HCT116 (cell line): ENCODE results near the gene BSCL2. TPM values are rescaled to one million over a fixed set of nuclear protein-coding genes. Genes with fewer than 3 reads are reported as not detected.
A peak's percentile ranks its signal among the peaks of the same experiment; 100 is the strongest.

Experiments used
- ATAC-seq: fragments of 200-7000 bp; cut with Tn5 transposase; 2 replicates; pipeline ENCODE4 v1.9.1; 2020; ENCODE audit warnings: mild to moderate bottlenecking, moderate library complexity
- BruUV-seq: library from RNA; stranded (reverse); fragments of 400-500 nt; replicated peaks from 2 replicates; lab custom pipeline; 2021; lab: Mats Ljungman, UMichigan
- CTCF ChIA-PET: fragments of 300-600 bp; sonication (Branson Sonifier 250); formaldehyde crosslinking; loops from one replicate; lab custom pipeline; 2021; ENCODE audit warnings: antibody characterized with exemption; lab: Charles Lee
- POLR2A ChIA-PET: fragments of 300-600, 350-600 bp; sonication (Branson Sonifier 250); formaldehyde crosslinking; loops from one replicate; lab custom pipeline; 2021; ENCODE audit warnings: antibody characterized with exemption; lab: Charles Lee
- RAD21 ChIA-PET, 2 experiments: fragments of 300-600 bp; sonication (Branson Sonifier 250); formaldehyde crosslinking; loops; one replicate each; lab custom pipeline; 2023; ENCODE audit warnings: low total read pairs in 2 of 2; ENCODE audit not compliant: uncharacterized antibody in 2 of 2, unreplicated experiment in 2 of 2, low non-redundant PET in 1 of 2; lab: Charles Lee
- DNase-seq: peaks from one replicate; pipeline ENCODE4 v3.0.0-alpha.2; 2010; ENCODE audit warnings: low read depth, low spot score
- H2AFZ ChIP-seq: fragments of 200-600 bp; shearing (Covaris generic), sonication (generic); 2 replicates; pipeline ENCODE4 v1.6.1; 2017; ENCODE audit warnings: low read depth, mixed run types, mixed read lengths, antibody characterized with exemption, low read length; ENCODE audit not compliant: poor library complexity, severe bottlenecking
- H3K27ac ChIP-seq: 2 replicates; pipeline ENCODE4 v1.5.1; 2012; ENCODE audit warnings: low read depth, low read length
- H3K27me3 ChIP-seq: fragments of 200-600 bp; sonication (generic); 2 replicates; pipeline ENCODE4 v1.6.1; 2016; ENCODE audit warnings: mixed run types, low read length, mixed read lengths; ENCODE audit not compliant: insufficient read depth
- H3K36me3 ChIP-seq, 2 experiments: fragments of 200-500 bp in 1 of 2; fragments of 200-600 bp in 1 of 2; sonication (Bioruptor generic) in 1 of 2; sonication (generic) in 1 of 2; 2 replicates each; pipeline versions ENCODE4 v1.5.1 to v1.6.1; 2014 to 2016; ENCODE audit warnings: low read length in 2 of 2, inconsistent platforms in 1 of 2, mixed read lengths in 1 of 2, mixed run types in 1 of 2; ENCODE audit not compliant: insufficient read depth in 2 of 2, control insufficient read depth in 1 of 2
- H3K4me1 ChIP-seq, 2 experiments: fragments of 200-600 bp in 1 of 2; sonication (generic) in 1 of 2; 2 replicates each; pipeline versions ENCODE4 v1.5.1 to v1.6.1; 2012 to 2017; ENCODE audit warnings: low read length in 2 of 2, inconsistent platforms in 1 of 2, mild to moderate bottlenecking in 1 of 2, mixed read lengths in 1 of 2, mixed run types in 1 of 2, moderate library complexity in 1 of 2; ENCODE audit not compliant: insufficient read depth in 2 of 2, control insufficient read depth in 1 of 2
- H3K4me2 ChIP-seq: fragments of 200-600 bp; sonication (generic); 2 replicates; pipeline ENCODE4 v1.6.1; 2017; ENCODE audit warnings: mixed run types, low read length, mixed read lengths
- H3K4me3 ChIP-seq, 2 experiments: fragments of 200-600 bp in 1 of 2; sonication (generic) in 1 of 2; replicated peaks in 1 of 2; 2 replicates each; pipeline ENCODE4 v1.5.1; 2011 to 2016; ENCODE audit warnings: low read length in 2 of 2, control low read depth in 1 of 2, low read depth in 1 of 2, mild to moderate bottlenecking in 1 of 2, mixed read lengths in 1 of 2, mixed run types in 1 of 2
- H3K79me2 ChIP-seq: fragments of 200-600 bp; sonication (generic); 2 replicates; pipeline ENCODE4 v1.6.1; 2017; ENCODE audit warnings: mild to moderate bottlenecking, mixed run types, low read length, moderate library complexity, mixed read lengths; ENCODE audit not compliant: insufficient read depth
- H3K9ac ChIP-seq: fragments of 200-600 bp; sonication (generic); 2 replicates; pipeline ENCODE4 v1.6.1; 2016; ENCODE audit warnings: low read length, mixed read lengths
- H3K9me2 ChIP-seq: fragments of 200-600 bp; sonication (generic), shearing (Covaris generic); 2 replicates; pipeline ENCODE4 v1.6.1; 2017; ENCODE audit warnings: mixed run types, mild to moderate bottlenecking, moderate library complexity; ENCODE audit not compliant: insufficient read depth
- H3K9me3 ChIP-seq, 2 experiments: fragments of 200-500 bp in 1 of 2; fragments of 200-600 bp in 1 of 2; sonication (Bioruptor generic) in 1 of 2; sonication (generic) in 1 of 2; 2 replicates each; pipeline ENCODE4 v1.6.1; 2014 to 2017; ENCODE audit warnings: low read length in 2 of 2, mixed read lengths in 2 of 2, inconsistent platforms in 1 of 2, low read depth in 1 of 2, mild to moderate bottlenecking in 1 of 2, mixed run types in 1 of 2, moderate library complexity in 1 of 2; ENCODE audit not compliant: control insufficient read depth in 1 of 2, insufficient read depth in 1 of 2
- H4K20me1 ChIP-seq: fragments of 200-600 bp; sonication (generic), shearing (Covaris generic); 2 replicates; pipeline ENCODE4 v1.6.1; 2017; ENCODE audit warnings: mixed run types, mild to moderate bottlenecking, moderate library complexity; ENCODE audit not compliant: insufficient read depth
- CBX3 ChIP-seq: IDR thresholded peaks from 2 replicates; pipeline ENCODE4 v1.6.1; 2012; ENCODE audit warnings: low read depth
- CEBPB ChIP-seq: IDR thresholded peaks from 2 replicates; pipeline ENCODE4 v1.6.1; 2012; ENCODE audit warnings: low read depth
- CTCF ChIP-seq, 3 experiments: fragments of 200-600 bp in 1 of 3; sonication (generic) in 1 of 3; IDR thresholded peaks in 2 of 3; conservative IDR thresholded peaks in 1 of 3; 2 replicates each; pipeline ENCODE4 v1.5.1; 2012 to 2017; ENCODE audit warnings: low read depth in 2 of 3, low read length in 2 of 3, antibody characterized with exemption in 1 of 3, borderline replicate concordance in 1 of 3, control low read depth in 1 of 3, mild to moderate bottlenecking in 1 of 3, mixed read lengths in 1 of 3, mixed run types in 1 of 3, moderate library complexity in 1 of 3; ENCODE audit not compliant: insufficient read depth in 1 of 3
- EGR1 ChIP-seq: IDR thresholded peaks from 2 replicates; pipeline ENCODE4 v1.6.1; 2012; ENCODE audit warnings: low read depth
- ELF1 ChIP-seq: IDR thresholded peaks from 2 replicates; pipeline ENCODE4 v1.6.1; 2012; ENCODE audit warnings: low read depth, borderline replicate concordance
- EZH2 ChIP-seq: fragments of 200-600 bp; sonication (generic); IDR thresholded peaks from 2 replicates; pipeline ENCODE4 v1.6.1; 2017; ENCODE audit warnings: antibody characterized with exemption, mixed run types
- POLR2A ChIP-seq: IDR thresholded peaks from 2 replicates; pipeline ENCODE4 v1.7.0; 2011; ENCODE audit warnings: borderline replicate concordance; ENCODE audit not compliant: insufficient read depth, insufficient read length; ENCODE audit errors: extremely low read depth
- POLR2AphosphoS5 ChIP-seq: IDR thresholded peaks from 2 replicates; pipeline ENCODE4 v1.6.1; 2011; ENCODE audit warnings: mild to moderate bottlenecking, low read depth, low read length, moderate library complexity
- RAD21 ChIP-seq: IDR thresholded peaks from 2 replicates; pipeline ENCODE4 v1.6.1; 2012; ENCODE audit warnings: low read depth, mild to moderate bottlenecking
- SIN3A ChIP-seq: IDR thresholded peaks from 2 replicates; pipeline ENCODE4 v1.6.1; 2012; ENCODE audit warnings: low read depth
- SRF ChIP-seq: IDR thresholded peaks from 2 replicates; pipeline ENCODE4 v1.6.1; 2012; ENCODE audit warnings: low read depth
- ZFX ChIP-seq: fragments of 450-650 bp; IDR thresholded peaks from 2 replicates; pipeline ENCODE4 v1.6.1; 2017
- ZNF274 ChIP-seq: fragments of 200-500 bp; sonication (Bioruptor generic); IDR thresholded peaks from 2 replicates; pipeline ENCODE4 v1.6.1; 2014; ENCODE audit warnings: mild to moderate bottlenecking, low read depth, low read length, inconsistent platforms
- intact Hi-C: fragments of 100-400 bp; cut with micrococcal nuclease; formaldehyde crosslinking; loops from 2 replicates; pipeline ENCODE4 v1.10.0; 2022
- total RNA-seq: library from RNA; stranded (reverse); gene quantifications from one replicate; pipeline ENCODE4 v1.2.1, GENCODE V29; 2021; ENCODE audit not compliant: unreplicated experiment
- TF ChIP-seq, protein P1 (sequence below): IDR thresholded peaks from 2 replicates; pipeline ENCODE4 v1.6.1; 2011; ENCODE audit warnings: mild to moderate bottlenecking, low read length, moderate library complexity; ENCODE audit not compliant: insufficient replicate concordance; ENCODE audit errors: extremely low read depth
- TF ChIP-seq, protein P2 (sequence below): IDR thresholded peaks from 2 replicates; pipeline ENCODE4 v1.6.1; 2012

Gene BSCL2
- total RNA-seq, 1 experiment from 2014 or later: 62.0 TPM

- DNase-seq: no peak
- Histone ChIP-seq H3K79me2 (peaks cover 50% of the 10 kb centered on the region), H3K9me3 (no peaks in the 10 kb centered on the region), H3K4me2 (peak overlapping the region; percentile 98), H4K20me1 (no peaks in the 10 kb centered on the region), H3K9ac (peak overlapping the region; percentile 100), H3K9me2 (no peaks in the 10 kb centered on the region), H3K27me3 (no peaks in the 10 kb centered on the region), H3K27ac (peak overlapping the region; percentile 96), H3K36me3 (peaks cover 11 to 32% of the 10 kb centered on the region in 2 experiments; a peak in 3 of 4 replicates), H3K4me1 (peaks cover 18 to 37% of the 10 kb centered on the region in 2 experiments; a peak in 3 of 4 replicates), H2AFZ (no peak overlapping the region), H3K4me3 (peak overlapping the region; percentile 99)
- TF ChIP-seq POLR2A (no peak), RAD21 (no peak), ZNF274 (no peak), SIN3A (no peak), CEBPB (no peak), ZFX (no peak), ELF1 (no peak), SRF (no peak), EZH2 (no peak), CBX3 (no peak), CTCF (IDR thresholded peaks at IDR 0.05 in 2 of 3, conservative IDR thresholded peaks at IDR 0.05 in 1 of 3; ENCODE audit: borderline replicate concordance in 1 of 3, insufficient read depth in 1 of 3, low read depth in 2 of 3, low read length in 2 of 3) (no peak), POLR2AphosphoS5 (no peak), EGR1 (no peak)
- TF ChIP-seq, protein P1, sequence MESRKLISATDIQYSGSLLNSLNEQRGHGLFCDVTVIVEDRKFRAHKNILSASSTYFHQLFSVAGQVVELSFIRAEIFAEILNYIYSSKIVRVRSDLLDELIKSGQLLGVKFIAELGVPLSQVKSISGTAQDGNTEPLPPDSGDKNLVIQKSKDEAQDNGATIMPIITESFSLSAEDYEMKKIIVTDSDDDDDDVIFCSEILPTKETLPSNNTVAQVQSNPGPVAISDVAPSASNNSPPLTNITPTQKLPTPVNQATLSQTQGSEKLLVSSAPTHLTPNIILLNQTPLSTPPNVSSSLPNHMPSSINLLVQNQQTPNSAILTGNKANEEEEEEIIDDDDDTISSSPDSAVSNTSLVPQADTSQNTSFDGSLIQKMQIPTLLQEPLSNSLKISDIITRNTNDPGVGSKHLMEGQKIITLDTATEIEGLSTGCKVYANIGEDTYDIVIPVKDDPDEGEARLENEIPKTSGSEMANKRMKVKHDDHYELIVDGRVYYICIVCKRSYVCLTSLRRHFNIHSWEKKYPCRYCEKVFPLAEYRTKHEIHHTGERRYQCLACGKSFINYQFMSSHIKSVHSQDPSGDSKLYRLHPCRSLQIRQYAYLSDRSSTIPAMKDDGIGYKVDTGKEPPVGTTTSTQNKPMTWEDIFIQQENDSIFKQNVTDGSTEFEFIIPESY: no peak
- TF ChIP-seq, protein P2, sequence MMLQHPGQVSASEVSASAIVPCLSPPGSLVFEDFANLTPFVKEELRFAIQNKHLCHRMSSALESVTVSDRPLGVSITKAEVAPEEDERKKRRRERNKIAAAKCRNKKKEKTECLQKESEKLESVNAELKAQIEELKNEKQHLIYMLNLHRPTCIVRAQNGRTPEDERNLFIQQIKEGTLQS: no peak
- peak; percentile 41 for ATAC-seq
- TSS peak; percentile 76 for BruUV-seq
- ChIA-PET POLR2A (interaction anchor here (0.7 to 8.9 kb wide), 37 partner anchors 10 to 271 kb away, joined by 3 to 195 read pairs (median 5); partner anchors contain the start of genes B3GAT3, EEF1G, GANAB and HNRNPUL2), RAD21 (interaction anchor here in 1 of 2 experiments (1.7 kb wide), 1 partner anchor 11 kb away, joined by 6 read pairs; the partner anchor contains the start of gene INTS5), CTCF (interaction anchor here (0.8 to 1.9 kb wide), 8 partner anchors 10 to 240 kb away, joined by 3 to 6 read pairs (median 4); partner anchors contain the start of genes INTS5 and TUT1)
- intact Hi-C loops: no loop called here
These were observed 42.7 kb downstream of the BSCL2 start for GRCh38 chr11:62664405-62665074.
